Endothelial cell of umbilical vein (primary cell): Measurements from ENCODE around the gene AGA. TPM values are rescaled to one million over a fixed set of nuclear protein-coding genes. Genes with fewer than 3 reads are reported as not detected.
A peak's percentile ranks its signal among the peaks of the same experiment; 100 is the strongest.

Source experiments
- BruUV-seq: library from RNA; stranded (reverse); fragments of 400-500 nt; replicated peaks from 2 replicates; lab custom pipeline; 2021; lab: Mats Ljungman, UMichigan
- CTCF ChIA-PET: fragments of 300-600, 350-600 bp; sonication (Branson Sonifier 250); formaldehyde crosslinking; loops from one replicate; lab custom pipeline; 2021; ENCODE audit warnings: antibody characterized with exemption, inconsistent platforms; lab: Charles Lee
- POLR2A ChIA-PET: fragments of 300-600, 350-600 bp; sonication (Branson Sonifier 250); formaldehyde crosslinking; loops from one replicate; lab custom pipeline; 2021; ENCODE audit warnings: antibody characterized with exemption, inconsistent platforms; lab: Charles Lee
- DNase-seq: peaks from one replicate; pipeline ENCODE4 v3.0.0-alpha.2; 2011; ENCODE audit warnings: low read depth, low spot score
- FAIRE-seq: peaks from 2 replicates; lab custom pipeline; 2011; peaks lifted over from hg19 to GRCh38; lab: Jason Lieb, UNC
- H2AFZ ChIP-seq: 2 replicates; pipeline ENCODE4 v1.6.0; 2012; ENCODE audit warnings: low read depth, low read length, control low read depth, inconsistent platforms
- H3K27ac ChIP-seq: 2 replicates; pipeline ENCODE4 v1.5.1; 2011; ENCODE audit warnings: low read depth, mild to moderate bottlenecking, control low read depth, low read length, moderate library complexity; ENCODE audit not compliant: insufficient read depth
- H3K27me3 ChIP-seq, 2 experiments: 2 replicates each; pipeline versions ENCODE4 v1.6.0 to v1.6.1; 2011; ENCODE audit warnings: low read length in 2 of 2, mixed read lengths in 1 of 2; ENCODE audit not compliant: control insufficient read depth in 2 of 2, insufficient read depth in 2 of 2
- H3K36me3 ChIP-seq, 2 experiments: 2 replicates in 1 of 2; 3 replicates in 1 of 2; pipeline ENCODE4 v1.5.1; 2011; ENCODE audit warnings: low read length in 2 of 2, mild to moderate bottlenecking in 1 of 2, moderate library complexity in 1 of 2; ENCODE audit not compliant: control insufficient read depth in 2 of 2, insufficient read depth in 2 of 2; ENCODE audit errors: extremely low read depth in 1 of 2
- H3K4me1 ChIP-seq: 3 replicates; pipeline ENCODE4 v1.5.1; 2011; ENCODE audit warnings: mild to moderate bottlenecking, low read length; ENCODE audit not compliant: control insufficient read depth, insufficient read depth; ENCODE audit errors: extremely low read depth
- H3K4me2 ChIP-seq: 2 replicates; pipeline ENCODE4 v1.6.1; 2011; ENCODE audit warnings: low read length, control low read depth, mixed read lengths; ENCODE audit not compliant: insufficient read depth
- H3K4me3 ChIP-seq, 3 experiments: fragments of 200-600 bp in 1 of 3; sonication (generic), shearing (Covaris generic) in 1 of 3; replicated peaks in 1 of 3; 2 replicates each; pipeline ENCODE4 v1.5.1; 2011 to 2016; ENCODE audit warnings: control low read depth in 3 of 3, low read length in 3 of 3, mild to moderate bottlenecking in 2 of 3, inconsistent platforms in 1 of 3, low read depth in 1 of 3, moderate library complexity in 1 of 3; ENCODE audit not compliant: insufficient read depth in 1 of 3
- H3K79me2 ChIP-seq: 2 replicates; pipeline ENCODE4 v1.6.0; 2012; ENCODE audit warnings: low read length, inconsistent platforms; ENCODE audit not compliant: control insufficient read depth, insufficient read depth
- H3K9ac ChIP-seq: replicated peaks from 2 replicates; pipeline ENCODE3; 2011; ENCODE audit warnings: low read length, control low read depth; ENCODE audit not compliant: insufficient read depth; ENCODE audit errors: extremely low read depth
- H3K9me1 ChIP-seq: replicated peaks from 3 replicates; pipeline ENCODE4 v1.6.0; 2011; ENCODE audit warnings: mild to moderate bottlenecking, low read length; ENCODE audit not compliant: control insufficient read depth, insufficient read depth; ENCODE audit errors: extremely low read depth
- H3K9me3 ChIP-seq: replicated peaks from 2 replicates; pipeline ENCODE4 v1.5.1; 2012; ENCODE audit warnings: low read length, inconsistent platforms; ENCODE audit not compliant: control insufficient read depth, insufficient read depth
- H4K20me1 ChIP-seq: replicated peaks from 2 replicates; pipeline ENCODE3; 2011; ENCODE audit warnings: mild to moderate bottlenecking, low read length; ENCODE audit not compliant: control insufficient read depth, insufficient read depth; ENCODE audit errors: extremely low read depth
- CTCF ChIP-seq, 2 donors: IDR thresholded peaks; 1 replicate in 1 of 2; 2 replicates in 1 of 2; pipeline ENCODE4 v1.5.1; 2011; ENCODE audit warnings: low read length in 2 of 2, mild to moderate bottlenecking in 2 of 2, moderate library complexity in 2 of 2, control low read depth in 1 of 2, inconsistent platforms in 1 of 2, low read depth in 1 of 2; ENCODE audit not compliant: insufficient read depth in 1 of 2; ENCODE audit errors: extremely low read depth in 1 of 2
- EZH2 ChIP-seq: IDR thresholded peaks from 2 replicates; pipeline ENCODE4 v1.6.1; 2012; ENCODE audit warnings: borderline replicate concordance, low read depth, mild to moderate bottlenecking, moderate library complexity, low read length, inconsistent platforms; ENCODE audit not compliant: severe bottlenecking
- FOS ChIP-seq: IDR thresholded peaks from 2 replicates; pipeline ENCODE4 v1.6.1; 2011; ENCODE audit warnings: mild to moderate bottlenecking, low read length, moderate library complexity, borderline replicate concordance; ENCODE audit not compliant: insufficient read depth
- GATA2 ChIP-seq: IDR thresholded peaks from 2 replicates; pipeline ENCODE4 v1.7.0; 2011; ENCODE audit warnings: low read depth, mild to moderate bottlenecking, moderate library complexity, mixed read lengths, low read length; ENCODE audit not compliant: insufficient read length, insufficient read depth
- JUN ChIP-seq: IDR thresholded peaks from 2 replicates; pipeline ENCODE4 v1.6.1; 2011; ENCODE audit warnings: borderline replicate concordance, low read depth; ENCODE audit not compliant: insufficient read length, insufficient read depth
- MAX ChIP-seq: IDR thresholded peaks from 2 replicates; pipeline ENCODE4 v1.6.1; 2011; ENCODE audit not compliant: insufficient read depth, insufficient read length
- MYC ChIP-seq: IDR thresholded peaks from one replicate; pipeline ENCODE4 v1.6.1; 2011; ENCODE audit warnings: mild to moderate bottlenecking, low read depth, low read length
- POLR2A ChIP-seq: IDR thresholded peaks from 2 replicates; pipeline ENCODE4 v1.6.1; 2012; ENCODE audit warnings: low read depth, mild to moderate bottlenecking, control low read depth, low read length
- POLR2AphosphoS5 ChIP-seq: IDR thresholded peaks from 2 replicates; pipeline ENCODE4 v1.6.1; 2012; ENCODE audit warnings: low read depth, mild to moderate bottlenecking, control low read depth, low read length, moderate library complexity; ENCODE audit not compliant: insufficient read depth
- dilution Hi-C: fragments of 300-500 bp; cut with MboI; formaldehyde crosslinking; loops from one replicate; pipeline ENCODE4 v1.15.0; 2019; ENCODE audit warnings: low sequenced_read_pairs; ENCODE audit not compliant: extremely low pct_ligation_motif_present
- intact Hi-C: fragments of 100-400 bp; cut with micrococcal nuclease; formaldehyde crosslinking; loops from one replicate; pipeline ENCODE4 v1.10.0; 2022
- polyA plus RNA-seq, 4 experiments: library from polyadenylated mRNA; depleted of rRNA in 3 of 4; stranded (reverse) in 3 of 4; unstranded in 1 of 4; fragments of >200 nt; gene quantifications; 2 replicates each; pipeline versions ENCODE4 v1.2.1 to v1.2.3, GENCODE V29; 2011 to 2012; ENCODE audit warnings: missing spikeins in 1 of 4
- total RNA-seq: library from RNA; stranded (reverse); gene quantifications from 2 replicates; pipeline ENCODE4 v1.2.3, GENCODE V29; 2021

The AGA gene
- total and polyA plus RNA-seq, 2 donors (not counting 3 experiments of a cell fraction or from before 2014, with no cell fraction given): 14.1 to 16.9 TPM

DNA sequence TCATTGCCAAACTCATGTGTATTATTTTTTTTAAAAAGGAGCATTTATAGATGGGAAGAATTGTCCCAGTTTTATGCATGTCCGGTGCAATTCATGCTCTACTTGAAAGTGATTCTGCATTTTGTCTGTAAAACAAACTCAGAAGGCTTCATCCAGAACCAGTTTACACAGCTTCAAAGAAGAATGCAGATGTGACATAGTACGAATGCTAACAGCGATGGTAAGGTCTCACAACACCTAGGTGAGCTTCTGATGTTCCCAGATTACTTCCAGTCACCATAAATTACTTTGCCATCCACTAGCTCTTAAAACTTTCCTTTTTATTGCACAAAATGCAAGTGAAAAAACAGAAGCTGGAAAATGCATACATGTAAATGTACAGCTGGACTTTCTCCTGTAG lies 41.5 kb upstream of the AGA start:
- no peak for FAIRE-seq
- H3K9ac ChIP-seq: peak overlapping the region; percentile 9
- peak overlapping the region; percentile 51 for H3K27ac ChIP-seq
- no peaks in the 10 kb centered on the region for H3K36me3 ChIP-seq
- TSS peak; percentile 74 for BruUV-seq
- DNase-seq: no peak
- POLR2A ChIA-PET: no interaction called here
- H3K79me2 ChIP-seq: no peaks in the 10 kb centered on the region
- dilution Hi-C loops (no loop called here), intact Hi-C loops (loop anchor here (1.0 kb wide), 1 partner anchor 41 kb away; the partner anchor contains the start of gene AGA)
- peak overlapping the region; percentile 47 for H3K4me2 ChIP-seq
- peaks cover 23% of the 10 kb centered on the region for H3K4me1 ChIP-seq
- no peak overlapping the region for H2AFZ ChIP-seq
- H3K27me3 ChIP-seq: no peaks in the 10 kb centered on the region
- no peaks in the 10 kb centered on the region for H3K9me1 ChIP-seq
- no peaks in the 10 kb centered on the region for H3K9me3 ChIP-seq
- H4K20me1 ChIP-seq: no peaks in the 10 kb centered on the region
- no peak for TF ChIP-seq CTCF (IDR thresholded peaks at IDR 0.05; ENCODE audit: extremely low read depth in 1 of 2, insufficient read depth in 1 of 2, low read depth in 1 of 2, low read length in 2 of 2)
- TF ChIP-seq GATA2: no peak
- no peak for TF ChIP-seq POLR2A
- TF ChIP-seq FOS: no peak
- TF ChIP-seq JUN: no peak
- no peak for TF ChIP-seq MAX
- TF ChIP-seq EZH2: no peak
- TF ChIP-seq MYC: no peak
- TF ChIP-seq POLR2AphosphoS5: no peak
- CTCF ChIA-PET: interaction anchor here (2.1 kb wide), 1 partner anchor 10 kb away, joined by 5 read pairs; no protein-coding TSS in a partner anchor
- no peak overlapping the region for H3K4me3 ChIP-seq
